KMS-11 (cell line): Measurements from ENCODE around the gene IL1RAPL1.

Experiments used
- H2AFZ ChIP-seq: fragments of 200-600 bp; sonication (generic); 2 replicates; pipeline ENCODE4 v1.6.1; 2016; ENCODE audit warnings: antibody characterized with exemption, mixed run types, low read depth
- H3K27ac ChIP-seq: fragments of 200-600 bp; sonication (generic); 2 replicates; pipeline ENCODE4 v1.6.1; 2016; ENCODE audit warnings: mild to moderate bottlenecking, mixed run types
- H3K27me3 ChIP-seq: fragments of 200-600 bp; sonication (generic); 2 replicates; pipeline ENCODE4 v1.6.1; 2017; ENCODE audit warnings: mild to moderate bottlenecking, low read depth, mixed run types, moderate library complexity; ENCODE audit not compliant: insufficient read depth
- H3K36me3 ChIP-seq: fragments of 200-600 bp; sonication (generic); 2 replicates; pipeline ENCODE4 v1.6.1; 2017; ENCODE audit warnings: mild to moderate bottlenecking, mixed run types; ENCODE audit not compliant: insufficient read depth
- H3K4me1 ChIP-seq: fragments of 200-600 bp; sonication (generic); 2 replicates; pipeline ENCODE4 v1.6.1; 2016; ENCODE audit warnings: mild to moderate bottlenecking, low read depth, mixed run types; ENCODE audit not compliant: poor library complexity, severe bottlenecking
- H3K4me2 ChIP-seq: fragments of 200-600 bp; sonication (generic); 2 replicates; pipeline ENCODE4 v1.7.0; 2016; ENCODE audit warnings: mild to moderate bottlenecking, mixed run types
- H3K4me3 ChIP-seq: fragments of 200-600 bp; sonication (generic); IDR thresholded peaks from 2 replicates; pipeline ENCODE4 v1.6.1; 2017; ENCODE audit warnings: low read depth, low read length, mixed read lengths; ENCODE audit not compliant: insufficient read depth
- H3K79me2 ChIP-seq: fragments of 200-600 bp; sonication (generic); 2 replicates; pipeline ENCODE4 v1.6.1; 2016; ENCODE audit warnings: low read depth, mixed run types; ENCODE audit not compliant: insufficient read depth
- H3K9ac ChIP-seq: fragments of 200-600 bp; sonication (generic); 2 replicates; pipeline ENCODE4 v1.6.1; 2016; ENCODE audit warnings: mild to moderate bottlenecking, mixed run types
- H4K20me1 ChIP-seq: fragments of 200-600 bp; sonication (generic); 2 replicates; pipeline ENCODE4 v1.6.1; 2016; ENCODE audit warnings: mild to moderate bottlenecking, mixed run types; ENCODE audit not compliant: insufficient read depth
- CTCF ChIP-seq: fragments of 200-600 bp; sonication (generic); conservative IDR thresholded peaks from 2 replicates; pipeline ENCODE4 v1.6.1; 2017; ENCODE audit warnings: low read depth, mild to moderate bottlenecking, antibody characterized with exemption, low read length, moderate library complexity, mixed read lengths

The IL1RAPL1 gene

GRCh38 chrX:29257521-29257920 lies 670.3 kb downstream of the IL1RAPL1 start:
- TF ChIP-seq CTCF: no peak
- Histone ChIP-seq H3K27me3 (no peaks in the 10 kb centered on the region), H2AFZ (no peak overlapping the region), H3K4me2 (no peak overlapping the region), H3K4me3 (no peak overlapping the region), H3K4me1 (no peaks in the 10 kb centered on the region), H3K9ac (no peak overlapping the region), H3K36me3 (no peaks in the 10 kb centered on the region), H3K27ac (no peak overlapping the region), H3K79me2 (no peaks in the 10 kb centered on the region), H4K20me1 (no peaks in the 10 kb centered on the region)

GRCh38 chrX:29269390-29269789 lies 682.1 kb downstream of the IL1RAPL1 start:
- H4K20me1 ChIP-seq: no peaks in the 10 kb centered on the region
- H2AFZ ChIP-seq: no peak overlapping the region
- no peak overlapping the region for H3K4me3 ChIP-seq
- no peaks in the 10 kb centered on the region for H3K4me1 ChIP-seq
- H3K79me2 ChIP-seq: no peaks in the 10 kb centered on the region
- no peak for TF ChIP-seq CTCF
- H3K9ac ChIP-seq: no peak overlapping the region
- no peaks in the 10 kb centered on the region for H3K27me3 ChIP-seq
- no peak overlapping the region for H3K4me2 ChIP-seq
- H3K36me3 ChIP-seq: no peaks in the 10 kb centered on the region
- no peak overlapping the region for H3K27ac ChIP-seq

DNA sequence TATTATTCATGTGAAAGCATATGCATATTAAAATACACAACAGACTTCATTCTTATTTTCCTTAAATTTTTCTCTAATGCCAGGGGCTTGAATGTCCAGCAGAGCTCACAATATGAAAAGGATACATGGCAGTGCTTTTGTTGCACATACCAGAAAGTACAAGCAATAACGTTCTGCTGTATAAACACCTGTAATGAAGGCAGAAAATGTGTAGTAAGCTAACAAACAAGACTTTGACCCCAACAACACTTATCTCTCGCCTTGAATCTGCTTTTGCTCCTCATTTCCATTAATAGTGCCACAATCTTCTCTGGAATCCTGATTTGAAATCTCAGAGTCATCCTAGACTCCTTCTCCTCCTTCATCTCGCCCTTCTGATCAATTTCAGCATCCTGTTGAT lies 687.3 kb downstream of the IL1RAPL1 start:
- Histone ChIP-seq H3K27ac (no peak overlapping the region), H4K20me1 (no peaks in the 10 kb centered on the region), H3K9ac (no peak overlapping the region), H3K4me3 (no peak overlapping the region), H3K4me1 (no peaks in the 10 kb centered on the region), H2AFZ (no peak overlapping the region), H3K36me3 (no peaks in the 10 kb centered on the region), H3K4me2 (no peak overlapping the region), H3K27me3 (no peaks in the 10 kb centered on the region), H3K79me2 (no peaks in the 10 kb centered on the region)
- TF ChIP-seq CTCF: no peak

GRCh38 chrX:29275928-29276327 lies 688.7 kb downstream of the IL1RAPL1 start:
- Histone ChIP-seq H3K27me3 (no peaks in the 10 kb centered on the region), H3K4me2 (no peak overlapping the region), H3K27ac (no peak overlapping the region), H3K4me3 (no peak overlapping the region), H2AFZ (no peak overlapping the region), H3K9ac (no peak overlapping the region), H3K79me2 (no peaks in the 10 kb centered on the region), H4K20me1 (no peaks in the 10 kb centered on the region), H3K4me1 (no peaks in the 10 kb centered on the region), H3K36me3 (no peaks in the 10 kb centered on the region)
- no peak for TF ChIP-seq CTCF
